HEK293 (cell line): ENCODE measurements around the gene IRF2BPL.

Source experiments
- CTCF ChIA-PET: fragments of 350-600 bp; formaldehyde crosslinking; extraction: SDS; loops from one replicate; lab custom pipeline; 2021; ENCODE audit warnings: antibody characterized with exemption; lab: Yijun Ruan, JAX
- POLR2A ChIA-PET: fragments of 300-600 bp; formaldehyde crosslinking; extraction: SDS; loops from one replicate; lab custom pipeline; 2020; ENCODE audit warnings: antibody characterized with exemption, inconsistent platforms; lab: Yijun Ruan, JAX
- H3K27ac ChIP-seq: fragments of 200-500 bp; sonication (Bioruptor generic); 2 replicates; pipeline ENCODE4 v1.5.1; 2014; ENCODE audit warnings: low read depth, low read length, control low read depth, inconsistent platforms; ENCODE audit errors: extremely low read depth
- H3K36me3 ChIP-seq, 2 experiments: fragments of 200-500 bp in 1 of 2; sonication (Bioruptor generic) in 1 of 2; 1 replicate in 1 of 2; 2 replicates in 1 of 2; pipeline ENCODE4 v1.5.1; 2014 to 2017; ENCODE audit warnings: inconsistent platforms in 2 of 2, low read length in 2 of 2; ENCODE audit not compliant: control insufficient read depth in 2 of 2, insufficient read depth in 1 of 2
- H3K4me1 ChIP-seq: fragments of 200-500 bp; sonication (Bioruptor generic); 2 replicates; pipeline ENCODE4 v1.5.1; 2014; ENCODE audit warnings: mild to moderate bottlenecking, low read length, inconsistent platforms; ENCODE audit not compliant: control insufficient read depth, insufficient read depth
- H3K4me3 ChIP-seq: 2 replicates; pipeline ENCODE4 v1.5.1; 2011; ENCODE audit warnings: low read depth, mild to moderate bottlenecking, control low read depth, low read length, moderate library complexity
- H3K9me3 ChIP-seq: fragments of 200-500 bp; sonication (Bioruptor generic); 2 replicates; pipeline ENCODE4 v1.5.1; 2014; ENCODE audit warnings: low read depth, low read length, inconsistent platforms; ENCODE audit not compliant: control insufficient read depth, insufficient read depth
- BCL11A ChIP-seq: fragments of 450-650 bp; formaldehyde crosslinking; IDR thresholded peaks from 2 replicates; pipeline ENCODE4 v1.5.1; 2016; ENCODE audit warnings: low read depth, missing biosample characterization, missing genetic modification characterization
- EGR2 ChIP-seq: fragments of 450-650 bp; formaldehyde crosslinking; IDR thresholded peaks from 2 replicates; pipeline ENCODE4 v1.5.1; 2016; ENCODE audit warnings: low read depth, missing biosample characterization, missing genetic modification characterization
- GLI4 ChIP-seq: fragments of 450-650 bp; formaldehyde crosslinking; IDR thresholded peaks from 2 replicates; pipeline ENCODE4 v1.5.1; 2016; ENCODE audit warnings: missing biosample characterization, missing genetic modification characterization
- HIC1 ChIP-seq: fragments of 450-650 bp; formaldehyde crosslinking; IDR thresholded peaks from 2 replicates; pipeline ENCODE4 v1.5.1; 2016; ENCODE audit warnings: missing biosample characterization, missing genetic modification characterization
- KLF16 ChIP-seq: fragments of 450-650 bp; formaldehyde crosslinking; IDR thresholded peaks from 2 replicates; pipeline ENCODE4 v1.5.1; 2017; ENCODE audit warnings: missing biosample characterization, missing genetic modification characterization
- KLF7 ChIP-seq: fragments of 450-650 bp; formaldehyde crosslinking; IDR thresholded peaks from 2 replicates; pipeline ENCODE4 v1.5.1; 2016; ENCODE audit warnings: missing biosample characterization, missing genetic modification characterization, borderline replicate concordance
- SP2 ChIP-seq: fragments of 450-650 bp; formaldehyde crosslinking; IDR thresholded peaks from 2 replicates; pipeline ENCODE4 v1.5.1; 2016; ENCODE audit warnings: missing biosample characterization, missing genetic modification characterization
- TSHZ1 ChIP-seq: fragments of 450-650 bp; formaldehyde crosslinking; IDR thresholded peaks from 2 replicates; pipeline ENCODE4 v1.5.1; 2016; ENCODE audit warnings: missing biosample characterization, missing genetic modification characterization, borderline replicate concordance
- ZBTB20 ChIP-seq: fragments of 450-650 bp; formaldehyde crosslinking; IDR thresholded peaks from 2 replicates; pipeline ENCODE4 v1.5.1; 2016; ENCODE audit warnings: missing biosample characterization, missing genetic modification characterization
- ZFP37 ChIP-seq: fragments of 450-650 bp; formaldehyde crosslinking; IDR thresholded peaks from 2 replicates; pipeline ENCODE4 v1.5.1; 2016; ENCODE audit warnings: missing biosample characterization, missing genetic modification characterization
- ZFP41 ChIP-seq: fragments of 450-650 bp; formaldehyde crosslinking; IDR thresholded peaks from 2 replicates; pipeline ENCODE4 v1.5.1; 2016; ENCODE audit warnings: missing biosample characterization, missing genetic modification characterization, borderline replicate concordance
- ZNF10 ChIP-seq: fragments of 450-650 bp; formaldehyde crosslinking; IDR thresholded peaks from 2 replicates; pipeline ENCODE4 v1.5.1; 2017; ENCODE audit warnings: missing biosample characterization, missing genetic modification characterization
- ZNF114 ChIP-seq: fragments of 450-650 bp; formaldehyde crosslinking; IDR thresholded peaks from 2 replicates; pipeline ENCODE4 v1.5.0; 2017; ENCODE audit warnings: missing biosample characterization, missing genetic modification characterization
- ZNF138 ChIP-seq: fragments of 450-650 bp; formaldehyde crosslinking; IDR thresholded peaks from 2 replicates; pipeline ENCODE4 v1.5.1; 2016; ENCODE audit warnings: missing biosample characterization, missing genetic modification characterization, borderline replicate concordance
- ZNF16 ChIP-seq: fragments of 450-650 bp; formaldehyde crosslinking; IDR thresholded peaks from 2 replicates; pipeline ENCODE4 v1.5.1; 2016; ENCODE audit warnings: low read depth, missing biosample characterization, missing genetic modification characterization
- ZNF23 ChIP-seq: fragments of 450-650 bp; formaldehyde crosslinking; IDR thresholded peaks from 2 replicates; pipeline ENCODE4 v1.5.1; 2016; ENCODE audit warnings: missing biosample characterization, missing genetic modification characterization, borderline replicate concordance
- ZNF416 ChIP-seq: fragments of 450-650 bp; formaldehyde crosslinking; IDR thresholded peaks from 2 replicates; pipeline ENCODE4 v1.5.1; 2016; ENCODE audit warnings: missing biosample characterization, missing genetic modification characterization
- ZNF544 ChIP-seq: fragments of 450-650 bp; formaldehyde crosslinking; IDR thresholded peaks from 2 replicates; pipeline ENCODE4 v1.5.0; 2017; ENCODE audit warnings: missing biosample characterization, missing genetic modification characterization
- ZNF624 ChIP-seq: fragments of 450-650 bp; formaldehyde crosslinking; IDR thresholded peaks from 2 replicates; pipeline ENCODE4 v1.5.1; 2017; ENCODE audit warnings: missing biosample characterization, missing genetic modification characterization
- ZNF704 ChIP-seq: fragments of 450-650 bp; formaldehyde crosslinking; IDR thresholded peaks from 2 replicates; pipeline ENCODE4 v1.5.1; 2016; ENCODE audit warnings: missing biosample characterization, missing genetic modification characterization
- ZNF837 ChIP-seq: fragments of 450-650 bp; formaldehyde crosslinking; IDR thresholded peaks from 2 replicates; pipeline ENCODE4 v1.5.1; 2016; ENCODE audit warnings: missing biosample characterization, missing genetic modification characterization
- ZNF843 ChIP-seq: fragments of 450-650 bp; formaldehyde crosslinking; IDR thresholded peaks from 2 replicates; pipeline ENCODE4 v1.5.1; 2016; ENCODE audit warnings: missing biosample characterization, missing genetic modification characterization

Gene IRF2BPL

GRCh38 chr14:77058785-77059184, 30.3 kb upstream of the IRF2BPL start:
- Histone ChIP-seq H3K27ac (no peak overlapping the region), H3K9me3 (no peaks in the 10 kb centered on the region), H3K4me1 (no peaks in the 10 kb centered on the region), H3K4me3 (no peak overlapping the region), H3K36me3 (no peaks in the 10 kb centered on the region)
- ChIA-PET POLR2A (interaction anchor here (0.5 to 1.2 kb wide), 2 partner anchors 16 to 30 kb away, joined by 3 read pairs; no protein-coding TSS in a partner anchor), CTCF (interaction anchor here (1.2 to 3.6 kb wide), 5 partner anchors 12 to 183 kb away, joined by 4 to 29 read pairs (median 10); no protein-coding TSS in a partner anchor)
- TF ChIP-seq ZNF843 (tag by site-specific recombination) (no peak), ZNF16 (tag by site-specific recombination) (no peak), ZNF10 (no peak), ZNF416 (tag by site-specific recombination) (no peak), KLF7 (tag by site-specific recombination) (no peak), ZNF837 (no peak), GLI4 (no peak), TSHZ1 (tag by site-specific recombination) (no peak), ZFP41 (tag by site-specific recombination) (no peak)

GRCh38 chr14:77058117-77058516, 29.6 kb upstream of the IRF2BPL start:
- TF ChIP-seq ZNF544 (tag by site-specific recombination) (no peak), HIC1 (tag by site-specific recombination) (no peak), KLF7 (tag by site-specific recombination) (no peak), ZNF704 (tag by site-specific recombination) (no peak), EGR2 (tag by site-specific recombination) (no peak), ZNF624 (tag by site-specific recombination) (no peak), ZNF10 (no peak), KLF16 (tag by site-specific recombination) (no peak), ZNF114 (tag by site-specific recombination) (no peak), ZBTB20 (no peak), ZNF23 (no peak), BCL11A (no peak), ZNF138 (tag by site-specific recombination) (no peak), ZFP37 (tag by site-specific recombination) (no peak), SP2 (no peak)
- Histone ChIP-seq H3K36me3 (no peaks in the 10 kb centered on the region), H3K9me3 (no peaks in the 10 kb centered on the region), H3K27ac (no peak overlapping the region), H3K4me1 (no peaks in the 10 kb centered on the region), H3K4me3 (no peak overlapping the region)
- CTCF ChIA-PET = interaction anchor here (0.6 to 3.6 kb wide), 4 partner anchors 12 to 602 kb away, joined by 3 to 29 read pairs (median 7); no protein-coding TSS in a partner anchor
- POLR2A ChIA-PET = interaction anchor here (1.2 kb wide), 1 partner anchor 29 kb away, joined by 3 read pairs; no protein-coding TSS in a partner anchor
